Right kidney (tissue), 1 donor: Measurements from ENCODE around the gene CAP1.
"Not testable (repeated sequence)": the region's sequence is repeated elsewhere in the genome, so short reads cannot be mapped to it uniquely, and the experiment has no call there.

ENCODE experiments used
- DNase-seq: peaks from one replicate; pipeline ENCODE4 v3.0.0-alpha.2; 2016

The CAP1 gene

GRCh38 chr1:40027647-40028046 lies 12.9 kb upstream of the CAP1 start:
- no peak for DNase-seq

- no peak for DNase-seq
Measured at GRCh38 chr1:40029608-40030007, 10.9 kb upstream of the CAP1 start.

DNA sequence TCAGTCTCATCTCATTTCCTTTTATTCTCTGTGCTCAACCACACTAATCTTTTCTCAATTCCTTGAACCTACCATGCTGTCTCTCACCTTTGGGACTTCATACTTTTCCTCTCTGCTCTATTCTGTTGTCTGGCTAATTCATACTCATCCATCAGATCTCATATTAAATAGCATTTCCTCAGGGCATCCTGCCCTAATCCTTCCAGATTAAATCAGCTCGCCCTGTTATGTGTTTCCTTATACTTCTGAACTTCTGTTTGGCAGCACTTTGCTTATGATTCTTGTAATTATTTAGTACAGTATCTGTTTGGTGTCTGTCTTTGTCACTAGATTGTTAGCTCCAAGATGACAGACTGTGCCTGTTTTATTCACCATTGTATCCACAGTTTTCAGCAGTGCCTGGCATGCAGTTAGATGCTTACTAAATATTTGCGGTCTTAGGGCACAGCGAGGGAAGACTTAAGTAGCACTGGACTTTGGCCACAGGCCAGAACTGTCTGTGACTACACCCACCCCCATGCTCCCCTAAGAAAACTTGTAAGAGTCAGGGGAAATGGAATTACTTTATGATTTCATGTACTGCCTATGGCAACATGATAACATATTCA lies 9.9 kb upstream of the CAP1 start:
- no peak for DNase-seq

DNA sequence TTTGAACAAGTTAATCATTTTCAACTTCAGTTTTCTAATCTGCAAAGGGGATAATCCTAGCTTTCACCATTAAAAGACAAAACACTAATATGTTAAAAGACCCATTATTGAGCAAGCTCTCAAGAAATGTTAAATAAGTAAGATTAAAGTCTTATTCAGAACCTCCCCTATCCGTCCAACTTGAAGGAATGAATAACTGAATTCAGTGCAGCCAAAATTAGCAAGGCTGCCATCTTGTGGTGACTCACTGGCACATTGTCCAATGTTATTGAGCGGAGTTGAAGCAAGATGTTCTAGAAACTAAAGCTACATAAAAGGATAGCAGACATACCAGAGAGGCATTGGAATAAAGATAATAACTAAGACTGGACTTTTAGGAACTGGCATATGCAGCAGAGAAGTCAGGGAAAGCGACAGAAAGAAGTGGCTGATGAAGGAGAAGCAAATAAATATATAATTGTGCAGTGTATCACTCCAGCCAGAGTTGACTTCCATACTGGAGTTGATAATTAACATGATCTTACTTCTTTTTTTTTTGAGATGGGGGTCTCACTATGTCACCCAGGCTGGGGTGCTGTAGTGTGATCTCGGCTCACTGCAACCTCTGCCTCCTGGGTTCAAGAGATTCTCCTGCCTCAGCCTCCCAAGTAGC lies 8.2 kb upstream of the CAP1 start:
- DNase-seq, result peak; percentile 28

GRCh38 chr1:40034869-40035268 lies 5.7 kb upstream of the CAP1 start:
- no peak for DNase-seq

DNA sequence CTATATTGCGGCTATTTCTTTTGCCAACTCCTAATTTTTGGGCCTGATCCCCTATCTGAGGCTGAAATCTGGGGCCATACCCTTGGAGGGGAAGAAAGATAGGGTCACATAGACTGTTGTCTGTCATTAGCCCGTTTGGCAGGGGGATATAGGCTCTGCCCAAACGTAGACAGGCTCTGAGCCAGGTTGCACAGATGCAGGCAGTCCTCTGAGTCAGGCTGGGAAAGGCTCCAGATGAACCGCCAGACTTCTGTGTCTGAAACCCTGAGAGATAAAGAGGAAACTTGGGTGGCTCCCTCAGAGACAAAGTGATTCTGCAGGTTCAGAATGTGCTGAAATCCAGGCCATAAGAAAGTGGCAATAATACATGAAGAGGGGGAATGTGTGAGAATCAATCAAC lies 4.0 kb upstream of the CAP1 start:
- no peak for DNase-seq

GRCh38 chr1:40037254-40037653 lies 3.3 kb upstream of the CAP1 start:
- DNase-seq, result not testable (repeated sequence)

GRCh38 chr1:40038697-40039096 lies 1.8 kb upstream of the CAP1 start:
- DNase-seq, result no peak

- no peak for DNase-seq
Measured at GRCh38 chr1:40039245-40039756, 1.2 kb upstream of the CAP1 start.

DNA sequence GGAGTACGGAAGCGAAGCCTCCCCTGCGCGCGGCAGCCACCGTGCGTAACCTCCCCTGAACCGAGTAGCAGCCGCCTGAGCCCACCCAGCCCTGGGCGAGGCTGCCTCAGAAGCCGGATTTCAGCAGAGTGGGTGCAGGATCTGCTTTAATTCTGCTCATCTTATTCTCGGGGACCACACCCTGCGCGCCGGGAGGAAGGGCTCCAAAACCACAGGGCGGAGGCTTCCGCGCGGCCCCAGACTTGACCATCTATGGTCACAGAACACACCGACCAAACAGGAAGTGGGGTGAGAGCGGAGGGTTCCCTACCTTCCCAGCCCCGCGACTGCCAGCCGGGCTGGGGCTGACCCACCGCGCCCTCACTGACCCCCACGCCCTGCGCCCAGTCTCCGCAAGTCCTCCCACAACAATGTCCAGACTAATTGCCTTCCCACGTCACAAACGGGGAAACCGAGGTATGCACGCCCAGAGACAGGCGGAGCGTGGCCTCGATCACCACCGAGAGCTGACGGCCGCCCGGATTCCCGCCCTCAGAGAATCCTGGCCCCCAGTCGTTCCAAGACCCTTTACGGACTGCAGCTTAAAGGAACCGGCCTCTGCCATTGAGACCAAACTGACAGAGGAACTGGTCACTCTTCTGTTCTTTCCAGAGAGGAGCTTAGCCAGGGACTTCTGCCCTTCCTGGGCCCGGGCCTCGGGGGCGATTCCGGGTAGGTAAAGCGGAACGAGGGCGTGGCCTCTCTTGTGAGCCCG lies 595 bp upstream of the CAP1 start:
- peak; percentile 96 for DNase-seq

- DNase-seq, result no peak
Measured at GRCh38 chr1:40041466-40041838, 923 bp downstream of the CAP1 start.

DNA sequence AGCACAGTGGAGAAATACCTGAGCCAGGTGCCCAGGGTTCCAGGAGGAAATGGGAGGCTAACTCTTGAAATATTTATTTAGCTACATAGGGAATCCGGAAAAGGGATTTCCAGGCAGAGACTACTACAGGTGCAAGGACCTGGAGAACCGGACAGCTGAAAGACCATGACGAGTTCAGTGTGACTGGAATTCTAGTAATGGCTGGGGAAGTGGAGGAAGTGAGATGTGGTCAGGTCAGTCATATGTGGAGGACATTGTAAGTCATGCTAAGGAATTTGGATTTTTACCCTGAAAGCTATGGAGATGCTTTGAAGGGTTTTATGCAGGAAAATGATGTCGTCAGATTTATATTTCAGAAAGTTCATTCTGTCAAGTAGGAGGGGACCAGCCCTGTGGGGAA lies 1.8 kb downstream of the CAP1 start:
- no peak for DNase-seq

DNA sequence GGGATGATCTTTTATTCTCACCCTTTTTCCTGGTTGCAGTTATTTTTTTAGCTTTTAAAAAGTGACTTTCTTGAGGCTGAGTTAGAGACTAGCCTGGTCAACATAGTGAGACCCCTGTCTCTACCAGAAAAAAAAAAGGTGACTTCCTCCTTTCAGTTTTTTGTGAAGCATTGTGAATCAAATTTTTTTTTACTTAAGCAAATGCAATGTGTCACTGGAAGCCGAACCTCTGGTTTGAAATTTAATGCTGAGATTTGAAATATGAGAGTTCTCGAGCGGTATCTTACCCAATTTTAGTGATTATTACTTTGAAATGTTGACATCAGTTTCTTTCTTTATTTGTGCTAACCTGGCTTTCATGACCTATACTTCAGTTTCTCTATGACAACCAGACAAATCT lies 3.6 kb downstream of the CAP1 start:
- no peak for DNase-seq

DNA sequence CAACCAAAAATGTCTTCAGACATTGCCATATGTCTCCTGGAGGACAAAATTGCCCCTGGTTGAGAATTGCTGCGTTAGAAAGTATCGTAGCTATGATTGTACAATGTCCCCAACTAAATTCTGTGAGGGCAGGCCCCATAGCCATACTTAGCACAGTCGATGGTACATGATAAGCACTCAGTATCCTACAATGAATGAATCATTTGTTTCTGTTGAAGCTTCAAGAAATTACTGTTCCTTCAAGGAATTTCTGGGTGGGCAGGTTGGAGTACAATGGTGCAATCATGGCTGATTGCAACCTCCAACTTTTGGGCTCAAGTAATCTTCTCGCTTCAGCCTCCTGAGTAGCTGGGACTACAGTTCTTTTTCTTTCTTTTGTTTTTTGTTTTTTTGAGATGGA lies 4.7 kb downstream of the CAP1 start:
- DNase-seq, result no peak

DNA sequence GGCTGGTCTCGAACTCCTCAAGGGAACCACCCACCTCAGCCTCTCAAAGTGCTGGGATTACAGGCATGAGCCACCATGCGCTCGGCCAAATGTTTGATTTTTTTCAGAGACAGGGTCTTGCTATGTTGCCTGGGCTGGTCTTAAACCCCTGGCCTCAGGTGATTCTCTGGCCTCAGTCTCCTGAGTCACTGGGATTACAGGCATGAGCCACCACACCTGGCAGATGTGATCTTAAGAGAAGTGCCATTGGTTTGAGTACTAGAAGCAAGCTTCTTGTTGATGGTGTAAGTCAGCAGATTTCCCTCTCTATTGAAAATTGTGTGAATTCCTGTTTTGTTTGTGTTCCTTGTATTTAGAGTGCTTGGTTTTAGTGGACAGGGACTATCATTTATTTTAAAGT lies 5.2 kb downstream of the CAP1 start:
- DNase-seq, result no peak

DNA sequence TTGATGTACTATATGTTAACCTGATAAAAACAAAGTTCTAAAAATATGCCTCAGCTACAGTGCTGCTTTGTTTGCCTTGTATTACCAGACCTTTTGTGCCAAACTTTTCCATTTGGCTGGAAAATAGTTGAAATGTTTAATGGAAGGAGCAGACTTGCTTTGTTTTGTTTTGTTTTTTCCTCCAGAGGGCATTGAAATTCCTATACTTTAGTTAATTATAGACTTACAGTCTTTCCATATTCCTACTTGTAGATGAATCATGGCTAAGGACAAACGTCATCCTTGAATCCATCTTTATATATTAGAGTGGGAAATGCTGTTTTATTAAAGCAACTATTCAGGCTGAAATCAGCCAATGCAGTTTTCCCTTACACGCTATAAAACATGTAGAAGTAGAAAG lies 6.7 kb downstream of the CAP1 start:
- no peak for DNase-seq

DNA sequence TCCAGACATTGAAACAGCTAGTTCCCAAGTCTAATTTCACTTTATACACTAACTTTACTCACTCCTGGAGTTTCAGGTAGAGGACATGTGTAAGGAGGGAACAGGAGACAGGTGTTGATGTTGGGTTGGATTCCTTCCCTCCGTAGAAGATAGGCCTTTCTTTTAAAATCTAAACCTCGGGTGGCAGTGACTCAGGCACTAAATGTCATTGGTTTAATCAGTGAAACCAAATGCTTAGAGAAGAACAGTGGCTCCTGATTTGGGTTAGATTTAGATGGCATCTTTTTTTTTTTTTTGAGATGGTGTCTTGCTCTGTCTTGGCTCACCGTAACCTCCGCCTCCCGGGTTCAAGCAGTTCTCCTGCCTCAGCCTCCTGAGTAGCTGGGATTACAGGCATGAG lies 7.2 kb downstream of the CAP1 start:
- no peak for DNase-seq

DNA sequence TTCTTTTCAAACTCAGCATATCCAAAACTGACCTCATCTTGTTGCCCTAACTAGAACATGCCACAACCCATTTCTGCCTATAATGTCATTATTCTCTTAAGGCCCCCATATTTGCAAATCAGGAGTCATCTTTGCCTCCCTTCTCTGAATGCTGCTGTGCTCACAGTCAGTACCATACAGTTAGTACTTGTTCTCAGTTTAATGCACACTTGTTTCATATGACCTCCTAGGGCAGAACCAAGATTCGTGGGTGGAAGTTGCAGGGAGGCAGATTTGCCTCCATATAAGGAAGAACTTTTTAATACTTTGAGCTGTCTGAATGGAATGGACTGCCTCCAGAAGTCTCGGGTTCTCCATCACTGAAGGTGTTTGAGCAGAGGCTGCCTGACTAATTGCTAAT lies 9.2 kb downstream of the CAP1 start:
- no peak for DNase-seq

GRCh38 chr1:40050863-40051262 lies 10.3 kb downstream of the CAP1 start:
- DNase-seq, result no peak

GRCh38 chr1:40053138-40053887 lies 12.8 kb downstream of the CAP1 start:
- no peak for DNase-seq

GRCh38 chr1:40056519-40057309 lies 16.2 kb downstream of the CAP1 start:
- no peak for DNase-seq
